ENCODE results near the gene GABARAPL1. TPM values are rescaled to one million over a fixed set of nuclear protein-coding genes. Genes with fewer than 3 reads are reported as not detected.

Gene GABARAPL1
- polyA plus RNA-seq, 1 of the 3 experiments (the other 2 are of a cell fraction), result 9.2 TPM

- no peak for TF ChIP-seq IRF3 (IDR thresholded peaks at IDR 0.05; ENCODE audit: low read depth, low read length)
These were observed 47.3 kb upstream of the GABARAPL1 start (continued) for GRCh38 chr12:10165421-10165820.

GRCh38 chr12:10167599-10167998 is 45.1 kb upstream of the GABARAPL1 start:
- H3F3A ChIP-seq (replicated peaks; ENCODE audit: insufficient read depth), result no peaks in the 10 kb centered on the region
- H3K4me3 ChIP-seq (ENCODE audit: low read depth in 2 of 2, low read length in 1 of 2), result no peak overlapping the region
- H3K9me2 ChIP-seq, result no peaks in the 10 kb centered on the region
- peaks cover 10% of the 10 kb centered on the region; the same call in 1 of the 2 replicates for H3K27me3 ChIP-seq (ENCODE audit: insufficient read depth)
- TF ChIP-seq MAX (IDR thresholded peaks at IDR 0.05; ENCODE audit: low read depth) (no peak), POLR2AphosphoS5 (IDR thresholded peaks at IDR 0.05; ENCODE audit: low read depth, low read length) (no peak), IRF3 (IDR thresholded peaks at IDR 0.05; ENCODE audit: low read depth, low read length) (no peak), USF1 (IDR thresholded peaks at IDR 0.05; ENCODE audit: borderline replicate concordance, low read depth) (no peak), JUND (IDR thresholded peaks at IDR 0.05) (no peak), ELF1 (IDR thresholded peaks at IDR 0.05) (no peak), RAD21 (IDR thresholded peaks at IDR 0.05; ENCODE audit: low read length) (no peak), TCF12 (IDR thresholded peaks at IDR 0.05) (no peak), RXRA (IDR thresholded peaks at IDR 0.05; ENCODE audit: borderline replicate concordance, low read depth) (no peak), EP300 (IDR thresholded peaks at IDR 0.05; ENCODE audit: borderline replicate concordance in 1 of 2, low read depth in 1 of 2, low read length in 1 of 2) (no peak)
- 11% methylated on average over 5 of the region's 5 CpGs for WGBS (ENCODE audit: low lambda C conversion rate)
- ChIA-PET CTCF (no interaction called here), POLR2A (no interaction called here)
- H3K36me3 ChIP-seq (replicated peaks in 1 of 2; ENCODE audit: control insufficient read depth in 1 of 2, insufficient read depth in 2 of 2, low read length in 1 of 2), result no peaks in the 10 kb centered on the region
- no peaks in the 10 kb centered on the region for H3K9me3 ChIP-seq
- H3K4me1 ChIP-seq (ENCODE audit: control insufficient read depth in 1 of 2, insufficient read depth in 2 of 2, low read depth in 1 of 2, low read length in 1 of 2), result no peaks in the 10 kb centered on the region
- H3K27ac ChIP-seq (ENCODE audit: low read depth in 2 of 2, low read length in 1 of 2), result no peak overlapping the region
- H2AFZ ChIP-seq (ENCODE audit: low read depth), result no peak overlapping the region
- no peaks in the 10 kb centered on the region for H4K20me1 ChIP-seq (ENCODE audit: insufficient read depth)
- no peak overlapping the region for H3K4me2 ChIP-seq
- no peak overlapping the region for H3K9ac ChIP-seq
- DNase-seq, result no peak
- H3K79me2 ChIP-seq (ENCODE audit: insufficient read depth), result no peaks in the 10 kb centered on the region

GRCh38 chr12:10169104-10169503 is 43.6 kb upstream of the GABARAPL1 start:
- Histone ChIP-seq H3K9me2 (no peaks in the 10 kb centered on the region), H3K36me3 (replicated peaks in 1 of 2; ENCODE audit: control insufficient read depth in 1 of 2, insufficient read depth in 2 of 2, low read length in 1 of 2) (no peaks in the 10 kb centered on the region), H3K27ac (ENCODE audit: low read depth in 2 of 2, low read length in 1 of 2) (no peak overlapping the region), H3K79me2 (ENCODE audit: insufficient read depth) (no peaks in the 10 kb centered on the region), H3F3A (replicated peaks; ENCODE audit: insufficient read depth) (no peaks in the 10 kb centered on the region), H3K9me3 (no peaks in the 10 kb centered on the region), H3K27me3 (ENCODE audit: insufficient read depth) (peaks cover 10% of the 10 kb centered on the region; the same call in 1 of the 2 replicates), H4K20me1 (ENCODE audit: insufficient read depth) (no peaks in the 10 kb centered on the region), H2AFZ (ENCODE audit: low read depth) (no peak overlapping the region), H3K4me3 (ENCODE audit: low read depth in 2 of 2, low read length in 1 of 2) (no peak overlapping the region), H3K9ac (no peak overlapping the region), H3K4me1 (ENCODE audit: control insufficient read depth in 1 of 2, insufficient read depth in 2 of 2, low read depth in 1 of 2, low read length in 1 of 2) (no peaks in the 10 kb centered on the region), H3K4me2 (no peak overlapping the region)
- WGBS (ENCODE audit: low lambda C conversion rate), result 1% methylated on average over 3 of the region's 3 CpGs
- no peak for DNase-seq
- ChIA-PET POLR2A (no interaction called here), CTCF (interaction anchor here (1.1 kb wide), 1 partner anchor 11 kb away, joined by 3 read pairs; no protein-coding TSS in a partner anchor)
- TF ChIP-seq CTCF (IDR thresholded peaks at IDR 0.05), result no peak

Data from SK-N-SH (cell line).